Measurements from ENCODE around the gene SOWAHB. TPM values are rescaled to one million over a fixed set of nuclear protein-coding genes. Genes with fewer than 3 reads are reported as not detected.

The SOWAHB gene
- total and polyA plus RNA-seq, 2 donors from 2014 or later = 3.3 to 5.0 TPM

DNA sequence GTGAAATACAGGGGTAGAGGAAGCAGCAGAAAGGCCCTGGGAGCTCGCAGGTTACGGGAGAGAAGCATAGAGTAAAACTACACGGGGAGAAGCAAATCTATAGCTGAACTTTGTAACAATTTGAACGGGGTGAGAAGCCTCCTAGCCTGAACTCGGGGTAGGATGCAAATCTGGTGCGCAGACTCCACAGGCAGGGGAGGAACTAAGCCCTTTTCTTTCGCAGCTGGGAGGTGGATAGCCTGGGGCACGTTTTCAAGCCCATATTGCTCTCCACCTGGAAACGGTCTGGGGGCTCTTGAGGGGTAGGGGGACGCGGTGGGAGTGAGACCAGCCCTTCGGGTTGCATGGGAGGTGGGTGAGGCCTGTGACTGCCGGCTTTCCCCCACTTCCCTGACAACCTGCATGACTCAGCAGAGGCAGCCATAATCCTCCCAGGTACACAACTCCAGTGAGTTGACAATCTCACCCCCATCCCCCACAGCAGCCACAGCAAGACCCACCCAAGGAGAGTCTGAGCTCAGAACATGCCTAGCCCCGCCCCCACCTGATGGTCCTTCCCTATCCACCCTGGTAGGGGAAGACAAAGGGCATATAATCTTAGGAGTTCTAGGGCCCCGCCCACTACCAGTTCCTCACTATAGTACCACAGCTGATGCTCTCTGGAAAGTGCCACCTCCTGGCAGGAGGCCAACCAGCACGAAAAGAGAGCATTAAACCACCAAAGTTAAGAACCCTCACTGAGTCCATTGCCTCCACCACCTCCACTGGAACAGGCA is 29.9 kb downstream of the SOWAHB start:
- FAIRE-seq = no peak
- no peak for TF ChIP-seq CTCF (IDR thresholded peaks at IDR 0.05; ENCODE audit: borderline replicate concordance, extremely low read depth, insufficient read depth)
- Histone ChIP-seq H3K4me1 (ENCODE audit: control insufficient read depth in 2 of 3, insufficient read depth in 2 of 3, low read depth in 1 of 3, low read length in 3 of 3) (no peaks in the 10 kb centered on the region), H3K9ac (ENCODE audit: low read length in 3 of 3) (no peak overlapping the region), H3K4me3 (ENCODE audit: low read length in 3 of 3) (no peak overlapping the region), H3K27me3 (ENCODE audit: control insufficient read depth, insufficient read depth, low read length) (no peaks in the 10 kb centered on the region), H3K9me3 (ENCODE audit: control insufficient read depth in 2 of 3, insufficient read depth in 1 of 3, low read length in 3 of 3) (no peaks in the 10 kb centered on the region), H3K36me3 (ENCODE audit: control insufficient read depth in 2 of 3, insufficient read depth in 3 of 3, low read length in 3 of 3) (no peaks in the 10 kb centered on the region), H3K27ac (ENCODE audit: low read depth in 2 of 2, low read length in 2 of 2) (no peak overlapping the region)
- intact Hi-C loops (cut with DNase I) = no loop called here
- DNase-seq = peak in 4 of 5 donors; percentile 25 to 61 (median 34)

- Histone ChIP-seq H3K27ac (ENCODE audit: low read depth in 2 of 2, low read length in 2 of 2) (no peak overlapping the region), H3K9ac (ENCODE audit: low read length in 3 of 3) (no peak overlapping the region), H3K4me3 (ENCODE audit: low read length in 3 of 3) (no peak overlapping the region), H3K27me3 (ENCODE audit: control insufficient read depth, insufficient read depth, low read length) (no peaks in the 10 kb centered on the region), H3K9me3 (ENCODE audit: control insufficient read depth in 2 of 3, insufficient read depth in 1 of 3, low read length in 3 of 3) (no peaks in the 10 kb centered on the region), H3K36me3 (ENCODE audit: control insufficient read depth in 2 of 3, insufficient read depth in 3 of 3, low read length in 3 of 3) (no peaks in the 10 kb centered on the region), H3K4me1 (ENCODE audit: control insufficient read depth in 2 of 3, insufficient read depth in 2 of 3, low read depth in 1 of 3, low read length in 3 of 3) (no peaks in the 10 kb centered on the region)
- FAIRE-seq = no peak
- TF ChIP-seq CTCF (IDR thresholded peaks at IDR 0.05; ENCODE audit: borderline replicate concordance, extremely low read depth, insufficient read depth) = no peak
- DNase-seq = no peak
- intact Hi-C loops (cut with DNase I) = no loop called here
These were observed 30.6 kb downstream of the SOWAHB start for GRCh38 chr4:76867377-76867776.

- Histone ChIP-seq H3K36me3 (ENCODE audit: control insufficient read depth in 2 of 3, insufficient read depth in 3 of 3, low read length in 3 of 3) (no peaks in the 10 kb centered on the region), H3K27ac (ENCODE audit: low read depth in 2 of 2, low read length in 2 of 2) (no peak overlapping the region), H3K27me3 (ENCODE audit: control insufficient read depth, insufficient read depth, low read length) (no peaks in the 10 kb centered on the region), H3K9ac (ENCODE audit: low read length in 3 of 3) (no peak overlapping the region), H3K4me3 (ENCODE audit: low read length in 3 of 3) (no peak overlapping the region), H3K9me3 (ENCODE audit: control insufficient read depth in 2 of 3, insufficient read depth in 1 of 3, low read length in 3 of 3) (no peaks in the 10 kb centered on the region), H3K4me1 (ENCODE audit: control insufficient read depth in 2 of 3, insufficient read depth in 2 of 3, low read depth in 1 of 3, low read length in 3 of 3) (no peaks in the 10 kb centered on the region)
- FAIRE-seq (no peak), DNase-seq (no peak)
- no peak for TF ChIP-seq CTCF (IDR thresholded peaks at IDR 0.05; ENCODE audit: borderline replicate concordance, extremely low read depth, insufficient read depth)
- intact Hi-C loops (cut with DNase I) = no loop called here
These were observed 31.3 kb downstream of the SOWAHB start for GRCh38 chr4:76866641-76867040.

All from kidney (tissue), 14 donors.